Renal cortex interstitium (tissue), 15 donors: ENCODE results near the gene C17orf67. TPM values are rescaled to one million over a fixed set of nuclear protein-coding genes. Genes with fewer than 3 reads are reported as not detected.
A peak's percentile ranks its signal among the peaks of the same experiment; 100 is the strongest.

ENCODE experiments used
- DNase-seq, 11 donors: peaks; one replicate each; pipeline ENCODE4 v3.0.0-alpha.2; 2013; ENCODE audit warnings: low read depth in 9 of 11, low spot score in 4 of 11; ENCODE audit errors: extremely low read depth in 1 of 11
- long read RNA-seq, 16 experiments: transcript quantifications; one replicate each; lab custom pipeline, GENCODE V29; 2026
- polyA plus RNA-seq, 3 donors: library from polyadenylated mRNA; unstranded; fragments of 120-200 nt; gene quantifications; one replicate each; pipeline ENCODE4 v1.2.1, GENCODE V29; 2013; ENCODE audit not compliant: insufficient read length in 3 of 3

The C17orf67 gene
- 1 to 10 TPM in 2 of 3 donors, under 1 TPM in 1; 0.70 to 2.2 (median 1.3) TPM for polyA plus RNA-seq
- long read RNA-seq, donor 1 = 0 reads
- long read RNA-seq, donor 2 = 0 reads
- long read RNA-seq, donor 3 = 0 reads
- long read RNA-seq, donor 4 = 0 reads
- long read RNA-seq, donor 5 = 0 reads
- long read RNA-seq, donor 6, partial matches to known transcripts = 6 of 6 reads
- long read RNA-seq, donor 6, other reads (novel, unspliced or antisense) = 0 of 6 reads
- long read RNA-seq, donor 7 = 0 reads
- long read RNA-seq, donor 8 = 0 reads
- long read RNA-seq, donor 9 = 0 reads
- long read RNA-seq, donor 10 = 0 reads
- long read RNA-seq, donor 11 = 0 reads
- long read RNA-seq, donor 12 = 0 reads
- long read RNA-seq, donor 13 = 0 reads
- long read RNA-seq, donor 14 = 0 reads
- long read RNA-seq, donor 15 = 0 reads
- long read RNA-seq, donor 16 = 0 reads

- peak; percentile 74 to 93 (median 88) for DNase-seq
Observed at GRCh38 chr17:56833809-56834379, at the start of gene C17orf67, which contains the start of gene DGKE. Gene C17orf67, minus strand, starts transcription at chr17:56833920. Its CDS starts 18,110 bp downstream, at chr17:56815810. Gene DGKE, plus strand, starts transcription at chr17:56834151. Its CDS starts 645 bp downstream, at chr17:56834796.

GRCh38 chr17:56881685-56882295 is 48.1 kb upstream of the C17orf67 start:
- no peak for DNase-seq

GRCh38 chr17:56880571-56880970 is 46.9 kb upstream of the C17orf67 start:
- no peak for DNase-seq

GRCh38 chr17:56880133-56880532 is 46.4 kb upstream of the C17orf67 start:
- DNase-seq = no peak

- DNase-seq = no peak
Observed at GRCh38 chr17:56879280-56879679, 45.6 kb upstream of the C17orf67 start.

GRCh38 chr17:56876766-56877179 is 43.1 kb upstream of the C17orf67 start:
- DNase-seq = no peak

GRCh38 chr17:56870081-56870651 is 36.4 kb upstream of the C17orf67 start:
- no peak for DNase-seq

GRCh38 chr17:56868716-56869115 is 35.0 kb upstream of the C17orf67 start:
- DNase-seq = no peak

GRCh38 chr17:56867948-56868376 is 34.2 kb upstream of the C17orf67 start:
- no peak for DNase-seq

- no peak for DNase-seq
Observed at GRCh38 chr17:56866496-56866895, 32.8 kb upstream of the C17orf67 start.

- DNase-seq = no peak
Observed at GRCh38 chr17:56866076-56866475, 32.4 kb upstream of the C17orf67 start.

- no peak for DNase-seq
Observed at GRCh38 chr17:56863974-56864373, 30.3 kb upstream of the C17orf67 start.

GRCh38 chr17:56861899-56862298 is 28.2 kb upstream of the C17orf67 start:
- no peak for DNase-seq

GRCh38 chr17:56851008-56851407 is 17.3 kb upstream of the C17orf67 start:
- DNase-seq = no peak

GRCh38 chr17:56850591-56850990 is 16.9 kb upstream of the C17orf67 start:
- DNase-seq = no peak

GRCh38 chr17:56849131-56849530 is 15.4 kb upstream of the C17orf67 start:
- no peak for DNase-seq

- DNase-seq = no peak
Observed at GRCh38 chr17:56847106-56847505, 13.4 kb upstream of the C17orf67 start.

GRCh38 chr17:56845934-56846333 is 12.2 kb upstream of the C17orf67 start:
- no peak for DNase-seq

- DNase-seq = no peak
Observed at GRCh38 chr17:56842577-56842976, 8.9 kb upstream of the C17orf67 start.

GRCh38 chr17:56838687-56839086 is 5.0 kb upstream of the C17orf67 start:
- no peak for DNase-seq
